HG02588 (cell line): ENCODE measurements around the gene PLEKHJ1.

Experiments
- ATAC-seq: cut with Tn5 transposase; IDR thresholded peaks from one replicate; pipeline ENCODE4 v1.9.1; 2021; ENCODE audit warnings: mild to moderate bottlenecking, moderate library complexity; ENCODE audit not compliant: unreplicated experiment

The PLEKHJ1 gene

GRCh38 chr19:2270157-2270422 is 34.0 kb upstream of the PLEKHJ1 start:
- no peak for ATAC-seq

- peak; percentile 50 for ATAC-seq
These were observed 33.4 kb upstream of the PLEKHJ1 start for GRCh38 chr19:2269244-2270156.

GRCh38 chr19:2268861-2269243 is 32.7 kb upstream of the PLEKHJ1 start:
- no peak for ATAC-seq

GRCh38 chr19:2268480-2268830 is 32.3 kb upstream of the PLEKHJ1 start:
- ATAC-seq = no peak

GRCh38 chr19:2266183-2266993 is 30.3 kb upstream of the PLEKHJ1 start:
- peak; percentile 27 for ATAC-seq

- no peak for ATAC-seq
These were observed 25.5 kb upstream of the PLEKHJ1 start for GRCh38 chr19:2261438-2262172.

GRCh38 chr19:2260341-2260805 is 24.2 kb upstream of the PLEKHJ1 start:
- no peak for ATAC-seq

GRCh38 chr19:2259336-2259735 is 23.2 kb upstream of the PLEKHJ1 start:
- ATAC-seq = no peak

GRCh38 chr19:2255982-2256685 is 20.0 kb upstream of the PLEKHJ1 start, which contains the start of gene JSRP1:
JSRP1 (minus strand) TSS chr19:2256417; CDS start chr19:2255314, 1,103 bp downstream.
- ATAC-seq = no peak

GRCh38 chr19:2255112-2255845 is 19.1 kb upstream of the PLEKHJ1 start:
- ATAC-seq = no peak

- ATAC-seq = no peak
These were observed 18.1 kb upstream of the PLEKHJ1 start for GRCh38 chr19:2254064-2254872.

GRCh38 chr19:2253106-2254063 is 17.3 kb upstream of the PLEKHJ1 start:
- ATAC-seq = no peak

GRCh38 chr19:2252797-2253105 is 16.6 kb upstream of the PLEKHJ1 start:
- no peak for ATAC-seq

- ATAC-seq = no peak
These were observed 16.1 kb upstream of the PLEKHJ1 start for GRCh38 chr19:2252055-2252796.

- ATAC-seq = no peak
These were observed 15.3 kb upstream of the PLEKHJ1 start for GRCh38 chr19:2251106-2252054.

- no peak for ATAC-seq
These were observed 14.6 kb upstream of the PLEKHJ1 start for GRCh38 chr19:2250766-2251105.
